D721Med (cell line): ENCODE data around the gene B3GAT1.

ENCODE experiments used
- DNase-seq: peaks from one replicate; pipeline ENCODE4 v3.0.0; 2011; ENCODE audit warnings: low spot score; ENCODE audit not compliant: insufficient read length
- FAIRE-seq: peaks from 2 replicates; lab custom pipeline; 2011; peaks lifted over from hg19 to GRCh38; lab: Jason Lieb, UNC
- CTCF ChIP-seq: IDR thresholded peaks from 2 replicates; pipeline ENCODE4 v1.5.1; 2012; ENCODE audit warnings: mild to moderate bottlenecking, control low read depth; ENCODE audit not compliant: insufficient read depth; ENCODE audit errors: missing control alignments

B3GAT1 gene

DNA sequence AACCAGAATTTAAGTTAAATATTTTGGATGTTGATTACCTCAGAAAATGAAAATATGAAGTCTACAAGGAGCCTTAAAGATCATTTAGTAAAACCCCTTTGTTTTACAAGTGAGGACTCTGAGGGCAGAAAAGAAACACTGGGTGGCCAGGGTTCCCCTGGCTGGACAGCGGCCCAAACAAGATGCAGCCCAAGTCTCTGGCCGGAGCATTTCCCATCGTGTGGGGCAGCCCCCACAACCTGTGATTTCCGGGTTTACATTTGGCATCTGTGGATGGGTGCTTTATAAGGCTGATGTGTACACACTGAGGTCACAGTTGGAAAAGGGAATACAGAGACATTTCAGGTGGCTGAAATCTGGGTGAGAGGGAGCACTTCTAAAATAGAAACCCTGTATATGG lies 28.8 kb upstream of the B3GAT1 start:
- no peak for FAIRE-seq
- no peak for TF ChIP-seq CTCF
- DNase-seq = no peak

DNA sequence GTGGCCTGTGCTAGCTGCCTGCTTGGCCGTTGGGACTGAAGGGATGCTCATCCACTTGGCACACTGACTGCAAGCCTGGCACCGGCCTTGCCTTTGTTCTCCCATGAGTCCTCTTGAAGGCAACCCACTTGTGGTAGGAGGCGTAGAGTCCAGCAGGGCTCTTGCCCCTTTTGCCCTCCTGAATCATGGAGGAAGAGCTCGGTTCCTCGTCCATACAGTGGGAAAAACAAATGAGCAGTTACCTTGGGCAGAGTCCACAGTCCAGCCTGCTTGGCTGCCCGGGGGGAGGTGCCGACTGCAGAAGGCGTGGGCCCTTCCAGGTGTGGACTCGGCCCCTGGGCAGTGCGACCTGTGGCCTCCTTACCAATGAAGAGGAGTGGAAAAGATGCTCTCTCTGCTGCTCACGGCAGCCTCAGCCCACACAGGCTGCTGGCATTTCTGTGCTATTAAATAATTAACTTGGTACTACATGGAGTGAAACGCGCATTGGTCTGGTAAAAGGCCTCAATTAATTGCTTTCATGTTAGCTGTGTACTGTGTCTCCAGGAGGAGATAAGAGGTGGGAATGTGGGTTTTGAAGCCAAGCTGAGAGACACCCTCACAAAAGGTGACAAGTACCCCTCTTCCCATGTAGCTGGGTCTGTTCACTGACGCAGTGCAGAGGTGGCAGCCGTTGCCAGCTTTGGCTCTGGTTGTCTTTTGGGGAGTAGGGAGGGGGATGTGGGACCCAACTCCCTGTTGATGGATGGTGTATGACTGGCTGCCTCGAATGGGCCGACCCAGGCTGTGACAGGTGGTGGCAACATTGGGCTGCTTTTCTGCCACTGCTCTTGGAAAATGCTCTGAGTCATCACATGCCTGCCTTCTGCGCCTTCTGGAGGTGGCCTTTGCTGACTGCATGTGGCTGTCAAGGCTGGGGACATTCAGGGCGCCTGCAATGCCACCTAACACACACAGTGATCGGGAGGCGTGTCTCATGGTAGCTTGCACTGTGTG lies 26.8 kb upstream of the B3GAT1 start:
- FAIRE-seq (no peak), DNase-seq (no peak)
- TF ChIP-seq CTCF = peak; percentile 17

DNA sequence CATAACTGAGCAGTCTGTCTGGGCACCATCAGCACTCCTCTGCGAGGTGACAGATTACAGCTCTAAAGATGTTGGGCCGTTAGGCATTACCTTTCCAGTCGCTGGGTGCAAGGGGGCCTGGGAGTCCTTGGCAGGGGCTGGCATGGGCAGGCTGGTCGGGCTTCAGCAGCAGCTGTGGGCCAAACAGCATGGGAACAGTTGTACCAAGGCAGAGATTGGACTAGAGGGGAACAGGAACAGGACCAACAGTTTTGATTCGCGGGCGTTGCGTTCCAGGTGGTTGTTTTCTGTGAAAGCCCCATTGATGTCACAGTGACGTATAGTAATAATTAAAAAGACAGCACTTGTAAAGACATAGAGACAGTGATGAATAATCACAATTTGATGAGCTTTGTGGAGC lies 25.8 kb upstream of the B3GAT1 start:
- FAIRE-seq (no peak), DNase-seq (no peak)
- no peak for TF ChIP-seq CTCF

- no peak for FAIRE-seq
- TF ChIP-seq CTCF = no peak
- no peak for DNase-seq
Measured at GRCh38 chr11:134436781-134437180, 24.7 kb upstream of the B3GAT1 start.

- no peak for TF ChIP-seq CTCF
- DNase-seq (no peak), FAIRE-seq (no peak)
Measured at GRCh38 chr11:134433806-134434205, 21.8 kb upstream of the B3GAT1 start.

- DNase-seq = no peak
- no peak for TF ChIP-seq CTCF
- no peak for FAIRE-seq
Measured at GRCh38 chr11:134433251-134433650, 21.2 kb upstream of the B3GAT1 start.

DNA sequence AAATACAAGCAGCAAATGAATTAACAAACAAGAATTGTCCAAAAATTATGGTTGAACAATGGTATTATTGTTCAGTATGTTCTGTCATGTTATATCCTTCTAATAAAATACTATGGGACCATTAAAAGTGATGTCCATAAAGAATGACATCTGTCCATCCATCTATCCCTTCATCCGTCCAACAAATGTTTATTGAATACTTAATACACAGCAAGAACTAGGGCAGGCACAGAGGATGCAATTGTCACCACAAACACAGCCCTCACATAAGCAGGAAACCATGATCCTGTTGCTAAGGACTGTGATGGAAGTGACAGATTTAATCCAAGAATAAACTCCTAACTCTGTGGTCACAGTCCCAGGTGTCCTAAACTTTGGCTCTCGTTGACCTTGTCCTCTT lies 20.7 kb upstream of the B3GAT1 start:
- no peak for FAIRE-seq
- no peak for DNase-seq
- no peak for TF ChIP-seq CTCF
